Skin of body (tissue), 2 donors: ENCODE results near the gene PPTC7. TPM values are rescaled to one million over a fixed set of nuclear protein-coding genes. Genes with fewer than 3 reads are reported as not detected.
"Not testable (repeated sequence)": the region's sequence is repeated elsewhere in the genome, so short reads cannot be mapped to it uniquely, and the experiment has no call there.

Source experiments
- DNase-seq: peaks from one replicate; lab custom pipeline; 2025; lab: John Stamatoyannopoulos, UW
- total RNA-seq: library from RNA; depleted of rRNA; stranded (reverse); fragments of >200 nt; gene quantifications from one replicate; pipeline ENCODE4 v1.2.3, GENCODE V29; 2014

PPTC7 gene
- total RNA-seq, 1 donor from 2014 or later = 20.3 TPM

DNA sequence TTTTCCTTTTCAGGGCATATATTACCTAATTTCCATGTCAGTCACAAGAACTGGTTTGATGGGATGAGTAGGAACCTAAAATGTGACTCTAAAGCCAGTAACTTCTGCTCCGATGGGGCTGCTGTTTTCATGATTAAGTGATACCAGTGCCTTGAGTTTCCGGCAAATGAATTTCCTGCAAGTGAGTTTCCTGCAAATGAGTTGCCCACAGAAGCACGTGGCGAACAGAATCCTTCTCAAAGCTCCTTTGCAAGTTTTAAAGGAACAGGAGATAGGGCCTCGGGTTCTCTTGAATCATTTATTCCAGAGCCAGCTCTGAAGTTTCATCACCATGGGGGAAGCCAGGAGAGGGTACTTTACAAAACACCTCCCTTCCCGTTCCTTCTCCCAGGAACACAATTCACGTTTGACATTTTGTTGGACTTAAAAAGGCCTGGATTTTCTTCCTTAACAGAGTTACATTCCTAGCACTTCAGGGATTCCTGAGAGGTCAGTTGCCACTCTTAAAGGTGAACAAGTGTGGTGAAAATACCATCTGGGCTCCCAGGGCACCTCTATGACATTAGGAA, 2.2 kb upstream of the PPTC7 start:
- no peak for DNase-seq

DNA sequence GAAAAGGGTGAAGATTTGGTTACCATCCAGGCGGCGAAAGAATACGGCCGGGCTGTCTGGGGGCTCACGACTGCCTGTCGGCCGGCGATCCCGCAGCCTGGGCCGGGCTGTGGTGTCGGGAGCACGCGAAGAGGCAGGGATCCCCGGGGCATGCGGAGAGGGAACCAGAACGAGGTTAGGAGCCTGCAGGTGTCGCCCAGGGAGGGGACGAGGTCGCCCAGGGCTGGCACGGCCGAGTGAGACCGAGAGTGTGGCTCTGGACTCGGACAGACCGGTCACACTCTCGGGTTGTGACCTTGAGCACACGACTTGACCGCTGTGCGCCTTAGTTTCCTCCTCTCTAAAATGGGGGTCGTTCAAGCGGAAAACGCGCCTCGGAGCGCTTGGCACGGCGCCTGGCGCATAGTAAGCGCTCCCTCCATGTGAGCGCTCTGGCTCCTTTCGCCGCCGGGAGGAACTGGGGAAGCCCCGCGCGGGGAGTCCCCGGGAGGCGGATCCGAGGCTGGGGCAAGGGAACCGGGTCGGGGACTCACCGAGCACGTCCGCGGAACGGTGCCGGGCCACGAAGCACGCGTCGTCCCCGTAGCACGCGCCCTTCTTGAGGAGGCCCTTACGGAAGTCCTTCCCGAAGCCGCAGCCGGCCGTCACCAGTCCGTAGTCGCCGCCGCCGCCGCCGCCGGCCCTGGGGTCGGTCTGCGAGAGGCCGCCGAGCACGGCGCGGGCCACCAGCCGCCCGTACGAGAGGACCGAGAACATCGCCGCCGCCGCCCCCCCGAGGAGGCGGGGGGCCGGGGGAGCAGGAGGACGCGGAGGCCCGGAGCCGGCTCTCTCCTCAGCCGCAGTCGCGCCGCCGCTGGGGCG, 612 bp downstream of the PPTC7 start:
- peak; percentile 1 for DNase-seq

DNA sequence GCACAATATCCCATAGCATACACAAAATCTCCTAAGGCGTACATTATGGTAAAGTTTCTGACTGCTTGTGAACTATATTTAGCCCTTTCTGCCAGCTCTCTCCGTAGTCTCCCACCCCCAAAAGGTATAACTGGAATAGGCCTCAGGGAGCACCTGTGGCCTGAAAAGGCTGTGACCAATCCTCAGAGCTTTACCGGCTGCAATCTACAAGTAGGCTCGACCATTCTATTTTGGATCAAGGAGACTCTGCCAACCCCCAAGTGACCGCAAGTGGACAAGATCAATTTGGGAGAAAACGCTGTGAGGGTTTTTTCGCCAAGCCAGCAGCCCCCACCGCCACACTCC, 1.2 kb downstream of the PPTC7 start:
- no peak for DNase-seq

GRCh38 chr12:110579535-110580253, 3.4 kb downstream of the PPTC7 start:
- DNase-seq = no peak

DNA sequence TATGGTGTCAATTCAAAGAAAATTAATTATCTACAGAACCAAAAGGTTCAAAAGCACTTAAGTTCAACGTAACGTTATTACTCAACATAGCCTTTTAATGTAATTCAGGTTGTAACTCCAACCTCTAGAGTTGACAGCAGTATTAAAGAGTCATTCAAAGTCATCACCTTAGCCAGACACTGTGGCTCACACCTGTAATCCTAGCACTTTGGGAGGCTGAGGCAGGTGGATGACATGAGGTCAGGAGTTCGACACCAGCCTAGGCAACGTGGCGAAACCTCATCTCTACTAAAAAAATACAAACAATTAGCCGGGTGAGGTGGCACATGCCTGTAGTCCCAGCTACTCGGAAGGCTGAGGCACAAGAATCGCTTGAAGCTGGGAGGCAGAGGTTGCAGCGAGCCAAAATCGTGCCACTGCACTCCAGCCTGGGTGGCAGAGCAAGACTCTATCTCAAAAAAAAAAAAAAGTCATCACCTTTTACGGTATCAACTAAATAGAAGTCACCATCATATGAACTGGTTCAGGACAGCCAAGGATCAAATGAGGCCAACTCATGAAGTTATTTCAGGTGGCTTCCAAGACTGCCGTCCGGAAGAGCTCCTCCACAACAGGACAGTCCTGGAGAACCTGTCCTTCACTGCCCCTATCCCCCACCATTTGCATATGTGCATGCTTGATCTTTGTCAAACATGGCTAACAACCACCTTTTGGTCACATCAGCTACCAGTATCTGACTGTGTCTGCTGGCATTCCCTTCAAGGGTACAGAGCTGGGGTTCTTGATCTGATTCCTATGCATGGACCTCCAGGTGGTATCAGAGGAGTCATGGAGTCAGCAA, 4.2 kb downstream of the PPTC7 start:
- DNase-seq = no peak

- no peak for DNase-seq
Measured at GRCh38 chr12:110577864-110578693, 5.0 kb downstream of the PPTC7 start.

- DNase-seq = no peak
Measured at GRCh38 chr12:110576504-110576903, 6.6 kb downstream of the PPTC7 start.

DNA sequence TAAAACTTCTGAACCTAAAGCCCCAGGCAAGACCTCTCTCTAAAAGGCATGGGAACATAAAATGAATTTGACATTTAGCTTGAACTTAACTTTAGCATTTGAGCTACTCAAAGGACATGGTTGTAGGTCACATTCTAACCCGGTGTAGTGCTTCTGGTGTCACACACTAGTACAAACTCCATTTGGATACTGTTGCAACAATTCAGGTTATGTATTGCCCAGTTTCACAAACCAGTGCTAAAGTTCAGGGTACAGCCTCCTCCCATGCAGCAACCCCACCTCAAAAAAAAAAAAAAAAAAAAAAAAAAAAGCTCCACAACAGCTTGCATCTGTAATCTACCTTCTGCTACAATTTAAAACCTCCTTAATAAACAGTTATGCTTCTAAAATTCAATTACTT, 7.8 kb downstream of the PPTC7 start:
- DNase-seq = no peak

GRCh38 chr12:110574717-110575230, 8.3 kb downstream of the PPTC7 start:
- DNase-seq = not testable (repeated sequence)

GRCh38 chr12:110574044-110574443, 9.1 kb downstream of the PPTC7 start:
- DNase-seq = no peak

GRCh38 chr12:110570798-110571197, 12.3 kb downstream of the PPTC7 start:
- not testable (repeated sequence) for DNase-seq

DNA sequence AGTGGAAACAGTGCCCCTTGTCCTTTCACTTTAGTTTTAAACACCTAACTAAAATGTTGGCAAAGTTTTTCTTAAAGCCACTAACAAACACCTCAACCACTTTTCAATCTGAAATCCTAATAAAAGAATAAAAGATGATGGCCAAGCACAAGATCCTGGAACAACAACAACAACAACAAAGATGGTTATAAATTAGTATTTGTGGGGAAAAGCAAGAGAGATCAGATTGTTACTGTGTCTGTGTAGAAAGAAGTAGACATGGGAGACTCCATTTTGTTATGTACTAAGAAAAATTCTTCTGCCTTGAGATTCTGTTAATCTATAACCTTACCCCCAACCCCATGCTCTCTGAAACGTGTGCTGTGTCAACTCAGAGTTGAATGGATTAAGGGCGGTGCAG, 13.3 kb downstream of the PPTC7 start:
- DNase-seq = not testable (repeated sequence)

- DNase-seq = no peak
Measured at GRCh38 chr12:110568752-110569151, 14.4 kb downstream of the PPTC7 start.

GRCh38 chr12:110566993-110567392, 16.1 kb downstream of the PPTC7 start:
- no peak for DNase-seq

DNA sequence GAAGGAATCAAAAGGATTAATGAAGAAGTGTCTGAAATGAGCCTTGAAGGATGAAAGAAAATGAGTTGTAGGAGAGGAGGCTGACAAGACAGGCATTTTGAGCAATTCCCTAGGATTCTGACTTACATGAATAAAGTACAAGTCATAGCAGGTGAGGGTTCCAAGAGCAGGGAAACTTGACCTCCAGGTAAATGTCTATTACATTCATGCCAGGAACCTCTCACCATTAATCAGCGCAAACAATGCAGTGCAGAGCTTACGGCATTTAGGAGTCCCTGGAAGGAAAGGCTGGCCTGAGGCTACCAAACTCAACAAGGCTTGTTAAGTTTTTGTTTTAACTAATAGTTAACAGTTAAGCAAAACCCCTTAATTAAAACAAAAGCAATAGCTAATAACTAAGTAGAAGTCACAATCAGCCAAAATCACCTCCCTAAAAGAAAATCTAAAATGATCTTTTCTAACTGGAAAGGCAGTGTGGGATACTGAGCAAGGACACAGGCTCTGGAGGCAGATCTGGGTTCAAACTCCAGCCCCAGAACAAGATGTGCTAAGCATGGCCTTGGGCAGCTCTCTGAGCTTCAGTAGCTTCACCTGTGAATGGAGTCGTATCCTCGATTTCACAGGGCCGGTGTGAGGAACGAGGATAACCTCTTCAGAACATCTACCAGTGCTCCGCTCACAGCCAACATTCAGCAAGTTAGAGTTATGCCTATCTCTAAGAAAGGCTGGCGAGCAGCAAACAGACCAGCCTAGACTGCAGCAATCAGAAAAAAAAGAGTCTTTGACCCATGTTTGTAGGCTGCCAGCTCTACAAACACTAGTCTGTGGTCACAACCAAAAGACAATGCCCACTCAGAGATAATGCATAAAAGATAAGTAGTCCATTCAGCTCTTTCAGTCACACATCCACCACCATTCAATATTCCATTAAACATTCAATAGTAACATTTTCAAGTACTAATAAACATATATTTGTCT, 16.9 kb downstream of the PPTC7 start:
- DNase-seq = no peak

DNA sequence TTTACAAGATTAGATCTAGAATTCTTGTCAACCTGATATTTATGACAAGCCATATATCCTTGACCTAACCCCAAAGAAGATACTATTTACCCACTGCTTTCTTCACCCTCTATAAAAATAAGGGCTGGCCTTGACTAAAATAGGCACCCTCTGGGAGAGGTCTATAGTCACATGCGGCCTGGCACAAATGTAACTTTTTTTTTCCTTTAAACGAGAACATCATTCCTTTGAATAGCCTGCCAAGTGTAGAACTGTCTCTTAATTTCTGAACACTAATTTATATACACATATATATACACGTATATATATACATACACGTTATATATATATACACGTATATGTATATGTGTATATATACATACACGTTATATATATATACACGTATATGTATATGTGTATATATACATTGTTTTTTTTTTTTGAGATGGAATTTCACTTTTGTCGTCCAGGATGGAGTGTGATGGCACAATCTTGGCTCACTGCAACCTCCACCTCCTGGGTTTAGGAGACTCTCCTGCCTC, 18.6 kb downstream of the PPTC7 start:
- DNase-seq = no peak

DNA sequence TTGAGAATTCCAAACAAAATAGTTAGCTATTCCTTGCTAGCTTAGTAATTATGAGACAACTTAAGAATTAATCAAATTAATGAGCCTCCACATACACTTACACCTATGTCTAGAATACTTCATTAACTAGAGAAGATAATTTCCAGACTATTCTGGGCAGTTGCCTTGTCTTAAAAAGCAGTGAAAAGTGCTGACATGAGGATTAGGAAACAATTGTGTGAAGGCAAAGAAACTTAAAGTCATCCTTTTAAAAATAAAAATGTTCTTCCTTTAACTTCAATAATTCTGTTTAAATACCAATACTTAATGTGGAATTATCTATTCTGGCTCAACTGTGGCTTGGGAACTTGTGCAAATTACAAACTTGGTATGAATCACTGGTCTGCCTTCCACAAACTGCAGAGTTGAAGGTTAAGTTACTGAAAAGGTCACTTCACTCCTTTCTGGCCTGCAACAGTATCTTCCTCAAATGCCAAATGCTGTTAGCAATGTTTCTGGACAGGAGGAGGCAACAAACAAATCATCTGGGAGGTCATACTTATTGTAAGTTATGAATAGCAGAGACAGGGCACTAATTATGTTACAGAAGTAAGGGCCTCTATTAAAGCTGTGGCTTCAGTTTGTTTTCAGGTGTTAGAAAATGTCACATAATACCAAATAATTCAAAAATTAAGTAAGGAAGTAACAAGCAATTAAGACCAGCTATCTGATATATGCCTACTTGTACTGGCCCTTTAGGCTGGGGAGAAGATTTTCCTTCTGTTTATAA, 19.2 kb downstream of the PPTC7 start:
- no peak for DNase-seq

- DNase-seq = not testable (repeated sequence)
Measured at GRCh38 chr12:110562386-110562785, 20.7 kb downstream of the PPTC7 start.
